ENCODE measurements around the gene NR4A1. TPM values are rescaled to one million over a fixed set of nuclear protein-coding genes. Genes with fewer than 3 reads are reported as not detected.
A peak's percentile ranks its signal among the peaks of the same experiment; 100 is the strongest.

Gene NR4A1
- total RNA-seq, 6 experiments from 2014 or later = 5.0 to 8.8 (median 7.7) TPM

- no peaks in the 10 kb centered on the region for H3K27me3 ChIP-seq
- 87% methylated on average over 7 of the region's 8 CpGs for WGBS (ENCODE audit: insufficient coverage, low coverage, low lambda C conversion rate, missing lambda C conversion rate)
- TF ChIP-seq CTCF (IDR thresholded peaks at IDR 0.05) = no peak
- no peak for TF ChIP-seq POLR2A (IDR thresholded peaks at IDR 0.05)
- no peak for DNase-seq
- no peak for ATAC-seq
- intact Hi-C loops (cut with DNase I) = no loop called here
- no peak overlapping the region for H3K4me3 ChIP-seq
- H3K9me3 ChIP-seq = no peaks in the 10 kb centered on the region
- no peak overlapping the region for H3K27ac ChIP-seq
- peaks cover 0 to 3% (median 0%) of the 10 kb centered on the region in 4 donors for H3K4me1 ChIP-seq
- no peaks in the 10 kb centered on the region for H3K36me3 ChIP-seq
These were observed 39.5 kb upstream of the NR4A1 start for GRCh38 chr12:52011602-52012214.

- H3K36me3 ChIP-seq = no peaks in the 10 kb centered on the region
- no peak overlapping the region for H3K27ac ChIP-seq
- 90% methylated on average over 11 of the region's 16 CpGs for WGBS (ENCODE audit: insufficient coverage, low coverage, low lambda C conversion rate, missing lambda C conversion rate)
- DNase-seq (no peak), ATAC-seq (no peak)
- TF ChIP-seq CTCF (IDR thresholded peaks at IDR 0.05) (no peak), POLR2A (IDR thresholded peaks at IDR 0.05) (no peak)
- H3K4me3 ChIP-seq = no peak overlapping the region
- H3K27me3 ChIP-seq = no peaks in the 10 kb centered on the region
- intact Hi-C loops (cut with DNase I) = no loop called here
- H3K4me1 ChIP-seq = no peaks in the 10 kb centered on the region
- H3K9me3 ChIP-seq = no peaks in the 10 kb centered on the region
These were observed 37.5 kb upstream of the NR4A1 start for GRCh38 chr12:52013626-52014310.

GRCh38 chr12:52014567-52015530, 36.4 kb upstream of the NR4A1 start:
- Histone ChIP-seq H3K36me3 (no peaks in the 10 kb centered on the region), H3K27ac (no peak overlapping the region), H3K4me3 (no peak overlapping the region), H3K4me1 (no peaks in the 10 kb centered on the region), H3K9me3 (no peaks in the 10 kb centered on the region), H3K27me3 (no peaks in the 10 kb centered on the region)
- DNase-seq (no peak), ATAC-seq (no peak)
- WGBS (ENCODE audit: insufficient coverage, low coverage, low lambda C conversion rate, missing lambda C conversion rate) = 20% methylated on average over 3 of the region's 93 CpGs
- TF ChIP-seq POLR2A (IDR thresholded peaks at IDR 0.05) (no peak), CTCF (IDR thresholded peaks at IDR 0.05) (no peak)
- intact Hi-C loops (cut with DNase I) = no loop called here

GRCh38 chr12:52015532-52016041, 35.7 kb upstream of the NR4A1 start:
- no peak for DNase-seq
- peak in 1 of 4 donors; percentile 7 for ATAC-seq
- no peak overlapping the region for H3K27ac ChIP-seq
- no peaks in the 10 kb centered on the region for H3K27me3 ChIP-seq
- intact Hi-C loops (cut with DNase I) = no loop called here
- no peaks in the 10 kb centered on the region for H3K9me3 ChIP-seq
- WGBS (ENCODE audit: insufficient coverage, low coverage, low lambda C conversion rate, missing lambda C conversion rate) = 96% methylated on average over 5 of the region's 10 CpGs
- H3K4me1 ChIP-seq = no peaks in the 10 kb centered on the region
- no peaks in the 10 kb centered on the region for H3K36me3 ChIP-seq
- H3K4me3 ChIP-seq = no peak overlapping the region
- TF ChIP-seq CTCF (IDR thresholded peaks at IDR 0.05) (no peak), POLR2A (IDR thresholded peaks at IDR 0.05) (no peak)
